OCI-LY7 (cell line): ENCODE data around the gene ZDHHC1. TPM values are rescaled to one million over a fixed set of nuclear protein-coding genes. Genes with fewer than 3 reads are reported as not detected.

ENCODE experiments used
- BruUV-seq: library from RNA; stranded (reverse); fragments of 400-500 nt; replicated peaks from 2 replicates; lab custom pipeline; 2021; lab: Mats Ljungman, UMichigan
- CTCF ChIA-PET: fragments of 300-600 bp; sonication (Branson Sonifier 250); formaldehyde crosslinking; loops from one replicate; lab custom pipeline; 2022; ENCODE audit warnings: antibody characterized with exemption; ENCODE audit not compliant: unreplicated experiment; lab: Charles Lee
- POLR2A ChIA-PET: fragments of 300-600 bp; sonication (Branson Sonifier 250); formaldehyde crosslinking; loops from one replicate; lab custom pipeline; 2022; ENCODE audit warnings: antibody characterized with exemption; lab: Charles Lee
- DNase-seq: peaks from one replicate; pipeline ENCODE4 v3.0.0-alpha.2; 2015; ENCODE audit warnings: low spot score
- H2AFZ ChIP-seq: fragments of 200-600 bp; sonication (generic), shearing (Covaris generic); 2 replicates; pipeline ENCODE4 v1.6.1; 2014; ENCODE audit warnings: mild to moderate bottlenecking, antibody characterized with exemption, low read length, moderate library complexity
- H3K27ac ChIP-seq: fragments of 200-600 bp; sonication (generic); 2 replicates; pipeline ENCODE4 v1.5.1; 2014; ENCODE audit warnings: mixed run types, low read depth, mild to moderate bottlenecking, moderate library complexity, low read length, inconsistent platforms; ENCODE audit not compliant: poor library complexity, severe bottlenecking
- H3K36me3 ChIP-seq: fragments of 200-600 bp; sonication (generic); 2 replicates; pipeline ENCODE4 v1.6.1; 2014; ENCODE audit warnings: mild to moderate bottlenecking, antibody characterized with exemption, low read length, moderate library complexity, mixed read lengths; ENCODE audit not compliant: insufficient read depth
- H3K4me1 ChIP-seq: fragments of 200-600 bp; sonication (generic); 2 replicates; pipeline ENCODE4 v1.5.1; 2014; ENCODE audit warnings: mild to moderate bottlenecking, low read length; ENCODE audit not compliant: insufficient read depth, poor library complexity, severe bottlenecking
- H3K4me2 ChIP-seq: fragments of 200-600 bp; sonication (generic); 2 replicates; pipeline ENCODE4 v1.6.1; 2014; ENCODE audit warnings: mild to moderate bottlenecking, low read length
- H3K4me3 ChIP-seq: fragments of 200-600 bp; sonication (generic); 2 replicates; pipeline ENCODE4 v1.5.1; 2014; ENCODE audit warnings: mild to moderate bottlenecking, low read depth, low read length; ENCODE audit not compliant: poor library complexity, severe bottlenecking
- H3K79me2 ChIP-seq: fragments of 200-600 bp; sonication (generic); 2 replicates; pipeline ENCODE4 v1.6.1; 2016; ENCODE audit warnings: low read depth, mild to moderate bottlenecking, low read length, moderate library complexity, mixed read lengths; ENCODE audit not compliant: insufficient read depth
- H3K9me2 ChIP-seq: fragments of 200-600 bp; sonication (generic); 2 replicates; pipeline ENCODE4 v1.6.1; 2016; ENCODE audit warnings: mild to moderate bottlenecking, low read length, mixed read lengths; ENCODE audit not compliant: insufficient read depth
- H3K9me3 ChIP-seq: fragments of 200-600 bp; sonication (generic); 2 replicates; pipeline ENCODE4 v1.6.1; 2014; ENCODE audit warnings: mild to moderate bottlenecking, mixed run types, low read length, mixed read lengths
- H4K20me1 ChIP-seq: fragments of 200-600 bp; sonication (generic); 2 replicates; pipeline ENCODE4 v1.6.1; 2014; ENCODE audit warnings: mild to moderate bottlenecking, antibody characterized with exemption, low read length, moderate library complexity, mixed read lengths; ENCODE audit not compliant: insufficient read depth
- CTCF ChIP-seq: fragments of 200-600 bp; sonication (generic); conservative IDR thresholded peaks from 2 replicates; pipeline ENCODE4 v1.5.1; 2014; ENCODE audit warnings: mild to moderate bottlenecking, antibody characterized with exemption, low read length, moderate library complexity, mixed read lengths
- EZH2phosphoT487 ChIP-seq: fragments of 200-600 bp; sonication (generic); IDR thresholded peaks from 2 replicates; pipeline ENCODE4 v1.6.1; 2018; ENCODE audit warnings: low read depth, borderline replicate concordance, mild to moderate bottlenecking, mixed run types, antibody characterized with exemption, low read length, moderate library complexity, mixed read lengths
- intact Hi-C: fragments of 100-400 bp; cut with micrococcal nuclease; formaldehyde crosslinking; loops from one replicate; pipeline ENCODE4 v1.10.0; 2022; ENCODE audit not compliant: unreplicated experiment
- total RNA-seq, 2 experiments: library from RNA; depleted of rRNA in 1 of 2; stranded (reverse); fragments of >200 nt in 1 of 2; shearing (Covaris generic) in 1 of 2; gene quantifications; 2 replicates each; pipeline ENCODE4 v1.2.3, GENCODE V29; 2014 to 2022

ZDHHC1 gene
- total RNA-seq, 2 experiments from 2014 or later: not detected

GRCh38 chr16:67449336-67449735 is 33.1 kb upstream of the ZDHHC1 start:
- no peak for DNase-seq
- POLR2A ChIA-PET: no interaction called here
- no peak overlapping the region for H2AFZ ChIP-seq
- no peaks in the 10 kb centered on the region for H3K4me1 ChIP-seq
- no peak overlapping the region for H3K4me2 ChIP-seq
- no peak for TF ChIP-seq EZH2phosphoT487
- TF ChIP-seq CTCF: no peak
- H3K36me3 ChIP-seq: peaks cover 4% of the 10 kb centered on the region; the same call in 1 of the 2 replicates
- no peaks in the 10 kb centered on the region for H3K9me3 ChIP-seq
- no peaks in the 10 kb centered on the region for H3K79me2 ChIP-seq
- no peak overlapping the region for H3K4me3 ChIP-seq
- no peaks in the 10 kb centered on the region for H3K9me2 ChIP-seq
- intact Hi-C loops: no loop called here
- no peaks in the 10 kb centered on the region for H4K20me1 ChIP-seq
- CTCF ChIA-PET: no interaction called here
- no TSS peak for BruUV-seq
- H3K27ac ChIP-seq: no peak overlapping the region

DNA sequence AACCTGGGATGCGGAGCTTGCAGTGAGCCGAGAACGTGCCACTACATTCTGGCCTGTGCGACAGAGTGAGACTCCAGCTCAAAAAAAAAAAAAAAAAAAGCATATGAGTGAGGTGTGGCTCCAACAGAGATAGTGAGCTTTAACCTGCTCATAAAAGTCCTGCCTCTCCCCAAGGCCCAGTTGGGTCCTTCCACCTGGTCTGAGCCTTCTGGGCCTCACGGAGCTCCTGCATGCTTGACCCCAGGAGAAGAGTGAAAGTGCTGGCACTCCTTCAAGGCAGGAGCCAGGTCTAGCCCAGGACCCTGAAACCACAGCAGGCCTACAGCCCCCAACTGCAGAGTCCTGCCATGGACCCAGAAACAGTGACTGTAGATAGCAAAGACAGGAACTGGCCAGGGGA is 32.3 kb upstream of the ZDHHC1 start:
- Histone ChIP-seq H3K4me3 (no peak overlapping the region), H3K36me3 (peaks cover 4% of the 10 kb centered on the region; the same call in 1 of the 2 replicates), H3K4me1 (no peaks in the 10 kb centered on the region), H3K9me2 (no peaks in the 10 kb centered on the region), H3K27ac (no peak overlapping the region), H3K79me2 (no peaks in the 10 kb centered on the region), H2AFZ (no peak overlapping the region), H4K20me1 (no peaks in the 10 kb centered on the region), H3K4me2 (no peak overlapping the region), H3K9me3 (no peaks in the 10 kb centered on the region)
- intact Hi-C loops: no loop called here
- CTCF ChIA-PET: interaction anchor here (0.7 kb wide), 1 partner anchor 254 kb away, joined by 3 read pairs; no protein-coding TSS in a partner anchor
- BruUV-seq: no TSS peak
- POLR2A ChIA-PET: interaction anchor here (0.6 kb wide), 1 partner anchor 30 kb away, joined by 3 read pairs; no protein-coding TSS in a partner anchor
- no peak for DNase-seq
- TF ChIP-seq EZH2phosphoT487: no peak
- no peak for TF ChIP-seq CTCF

DNA sequence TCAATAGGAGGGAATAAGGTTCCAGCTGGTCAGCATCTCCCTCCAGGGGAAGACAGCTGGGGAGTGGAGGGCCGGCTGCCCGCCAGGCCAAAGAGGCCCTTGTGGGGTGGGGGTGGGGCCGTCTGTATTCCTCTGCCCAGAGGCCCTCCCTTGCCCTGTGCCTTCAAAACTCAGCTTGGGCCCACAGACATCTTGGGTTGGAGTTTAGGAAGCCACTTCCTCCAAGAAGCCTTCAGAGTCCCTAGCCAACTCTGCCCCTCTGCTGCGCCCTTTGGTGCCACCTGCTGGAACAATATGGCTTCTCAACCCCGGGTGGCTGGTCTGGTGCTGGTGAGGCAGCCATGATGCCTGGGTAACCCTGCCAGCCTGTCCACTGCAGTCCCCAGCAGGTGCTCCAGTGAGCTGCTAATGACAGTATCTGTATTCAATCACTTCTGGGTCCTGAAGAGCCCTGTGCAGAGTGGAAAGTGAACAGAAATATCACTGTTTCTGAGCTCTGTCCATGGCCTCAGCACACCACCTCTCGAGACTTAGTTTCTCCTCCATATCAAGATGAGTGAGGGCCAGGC is 31.3 kb upstream of the ZDHHC1 start:
- Histone ChIP-seq H3K9me3 (no peaks in the 10 kb centered on the region), H3K9me2 (no peaks in the 10 kb centered on the region), H3K27ac (no peak overlapping the region), H3K79me2 (no peaks in the 10 kb centered on the region), H3K4me1 (no peaks in the 10 kb centered on the region), H3K4me2 (no peak overlapping the region), H3K36me3 (no peaks in the 10 kb centered on the region), H2AFZ (no peak overlapping the region), H4K20me1 (no peaks in the 10 kb centered on the region), H3K4me3 (no peak overlapping the region)
- DNase-seq: peak; percentile 68
- TF ChIP-seq CTCF (peak; percentile 81), EZH2phosphoT487 (no peak)
- intact Hi-C loops: loop anchor here (1.0 kb wide), 1 partner anchor 19 kb away; no protein-coding TSS in a partner anchor
- CTCF ChIA-PET: interaction anchor here (1.0 kb wide), 1 partner anchor 68 kb away, joined by 3 read pairs; no protein-coding TSS in a partner anchor
- no TSS peak for BruUV-seq
- POLR2A ChIA-PET: no interaction called here
